Right lung (tissue), 5 donors: Measurements from ENCODE around the gene FTO. TPM values are rescaled to one million over a fixed set of nuclear protein-coding genes. Genes with fewer than 3 reads are reported as not detected.

Experiments used
- DNase-seq, 2 donors: peaks; one replicate each; pipeline ENCODE4 v3.0.0-alpha.2; 2013
- polyA plus RNA-seq, 5 donors: library from polyadenylated mRNA; unstranded; fragments of 120-200 nt; gene quantifications; one replicate each; pipeline versions ENCODE4 v1.2.1 to v1.2.3, GENCODE V29; 2013; ENCODE audit warnings: inconsistent platforms in 1 of 5, low replicate concordance in 1 of 5; ENCODE audit not compliant: insufficient read length in 5 of 5, insufficient read depth in 1 of 5

FTO gene
- polyA plus RNA-seq, 5 donors = 73.5 to 94.5 (median 92.2) TPM

DNA sequence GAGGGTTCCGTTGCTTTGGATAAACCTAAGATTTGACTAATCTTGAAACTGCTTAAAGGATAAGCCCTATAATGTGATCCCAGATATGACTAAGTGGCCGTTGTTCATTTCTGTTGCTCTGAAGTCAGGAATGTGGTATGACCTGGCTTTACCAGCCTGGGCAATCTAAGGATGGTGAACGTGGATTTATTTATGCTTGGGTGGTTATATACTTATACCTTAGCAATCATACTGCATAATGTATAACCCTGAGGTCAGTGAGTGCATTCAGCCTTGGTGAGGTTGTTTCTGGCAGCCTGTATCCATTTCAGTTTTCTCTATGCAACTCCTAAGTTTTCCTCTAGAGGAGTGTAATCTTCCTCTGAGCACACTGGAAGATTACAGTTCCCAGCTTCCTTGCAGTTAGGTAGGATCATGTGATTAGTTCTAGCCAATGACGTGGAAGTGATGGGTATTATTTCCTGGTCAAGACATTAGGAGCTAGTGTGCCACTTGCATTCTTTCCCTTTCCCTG lies 41.9 kb downstream of the FTO start:
- DNase-seq = no peak

DNA sequence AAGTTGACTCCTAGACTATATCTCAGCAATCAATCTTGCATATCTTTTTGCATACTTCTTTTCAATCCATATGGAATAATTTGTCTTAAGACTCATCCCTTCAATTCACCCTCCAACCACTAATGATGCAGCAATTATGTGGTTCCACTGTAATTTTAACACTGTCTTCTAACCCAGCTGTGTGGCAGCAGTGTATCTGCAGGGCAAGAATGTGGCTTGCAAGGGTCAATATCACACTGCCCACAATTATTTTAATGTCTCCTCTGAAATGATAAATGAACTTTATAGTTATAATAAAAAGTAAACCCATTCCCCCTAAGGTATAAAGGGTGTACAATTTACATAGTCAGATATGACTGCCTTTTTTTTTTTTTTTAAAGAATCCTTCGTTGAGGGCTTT lies 48.6 kb downstream of the FTO start:
- DNase-seq = no peak

DNA sequence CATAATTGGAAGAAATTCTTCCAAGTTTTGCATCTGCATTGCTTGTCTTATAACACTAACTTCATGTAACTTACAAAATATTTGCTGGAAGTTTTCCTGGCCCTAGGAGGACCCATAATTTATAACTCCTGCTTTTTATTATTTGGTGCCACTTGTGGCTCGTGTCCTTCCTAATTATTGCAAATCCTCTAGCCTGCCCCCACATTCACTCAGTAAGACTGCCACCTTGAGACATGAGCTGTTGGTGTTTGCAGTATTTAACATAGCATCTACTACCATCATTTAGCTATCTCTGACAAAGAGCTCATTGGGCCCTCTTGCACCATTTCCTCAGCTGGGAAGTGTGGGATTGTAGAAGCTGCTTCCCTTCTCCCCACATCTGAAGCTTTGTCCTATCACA lies 49.5 kb downstream of the FTO start:
- DNase-seq = no peak

DNA sequence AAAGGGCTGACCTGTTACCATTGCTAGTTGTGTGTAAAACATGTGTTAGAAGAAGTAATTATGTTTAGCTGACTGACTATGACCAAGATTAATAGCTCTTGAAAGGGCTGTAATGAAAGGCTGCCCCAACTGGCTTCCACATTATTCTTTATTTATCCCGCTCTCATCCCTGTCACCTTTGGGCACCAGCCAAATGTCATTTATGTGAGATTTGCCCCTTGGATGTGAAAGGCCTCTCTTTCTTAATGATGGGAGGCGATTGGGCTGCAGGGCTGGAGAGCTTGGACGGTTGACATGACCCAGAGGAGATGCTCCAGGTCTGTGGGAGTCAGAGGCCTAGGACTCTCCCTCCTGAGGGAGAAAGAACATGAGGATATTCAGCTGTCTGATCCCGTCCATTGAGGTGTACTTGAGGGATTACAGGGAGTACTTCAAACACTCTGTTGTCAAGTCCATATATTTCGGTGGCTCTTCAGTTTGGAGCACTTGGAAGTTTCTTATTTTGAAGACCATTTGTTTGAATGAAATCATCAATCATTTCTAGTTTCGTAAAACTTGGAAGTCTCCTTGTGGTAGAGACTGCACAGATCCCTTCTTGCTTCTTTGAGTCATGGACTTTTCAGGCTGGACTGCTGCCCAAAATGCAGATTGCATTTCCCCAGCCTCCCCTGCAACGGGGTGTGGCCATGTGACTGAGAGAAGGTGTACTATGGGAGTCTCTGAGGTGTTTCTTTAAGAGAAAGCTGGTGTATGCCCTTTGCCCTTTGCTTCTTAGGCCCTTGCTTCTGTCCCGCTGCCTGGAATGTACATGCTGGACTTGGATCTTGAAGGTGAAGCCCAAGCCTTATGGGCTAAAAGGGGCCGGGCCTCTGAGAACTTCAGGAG lies 51.3 kb downstream of the FTO start:
- no peak for DNase-seq

DNA sequence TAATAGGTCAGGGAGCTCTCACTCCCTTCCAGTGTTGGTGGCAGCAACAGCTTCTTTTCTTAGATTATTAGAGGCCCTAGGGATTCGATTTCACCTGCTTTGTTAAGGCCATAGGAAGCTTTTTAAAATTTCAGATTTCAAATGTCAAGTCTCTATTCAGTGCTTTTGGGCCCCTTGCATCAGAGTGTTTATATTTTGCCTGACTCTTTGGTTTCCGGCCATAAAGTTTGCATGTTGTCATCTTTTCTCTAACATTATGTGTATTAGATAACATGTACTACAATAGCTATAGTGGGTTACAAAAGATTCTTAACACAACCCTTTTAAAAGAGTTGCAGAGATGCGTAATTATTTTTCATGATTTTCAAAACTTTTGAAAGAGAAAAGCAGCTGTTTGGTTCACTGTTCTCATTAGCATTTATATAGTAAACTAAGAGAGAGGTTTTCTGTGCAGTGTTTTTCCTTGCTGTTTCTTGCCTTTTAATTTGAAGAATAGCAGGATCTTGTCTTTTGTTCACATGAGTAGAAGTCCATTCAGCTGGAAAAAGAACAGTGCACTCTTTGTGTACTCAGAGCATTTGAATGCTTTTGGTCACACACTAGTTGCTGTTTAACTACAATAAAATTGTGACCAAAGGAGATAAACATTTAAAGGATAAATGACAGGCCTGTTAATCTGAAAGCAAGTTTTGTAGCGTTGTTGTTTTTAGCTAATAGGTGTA lies 52.5 kb downstream of the FTO start:
- no peak for DNase-seq

DNA sequence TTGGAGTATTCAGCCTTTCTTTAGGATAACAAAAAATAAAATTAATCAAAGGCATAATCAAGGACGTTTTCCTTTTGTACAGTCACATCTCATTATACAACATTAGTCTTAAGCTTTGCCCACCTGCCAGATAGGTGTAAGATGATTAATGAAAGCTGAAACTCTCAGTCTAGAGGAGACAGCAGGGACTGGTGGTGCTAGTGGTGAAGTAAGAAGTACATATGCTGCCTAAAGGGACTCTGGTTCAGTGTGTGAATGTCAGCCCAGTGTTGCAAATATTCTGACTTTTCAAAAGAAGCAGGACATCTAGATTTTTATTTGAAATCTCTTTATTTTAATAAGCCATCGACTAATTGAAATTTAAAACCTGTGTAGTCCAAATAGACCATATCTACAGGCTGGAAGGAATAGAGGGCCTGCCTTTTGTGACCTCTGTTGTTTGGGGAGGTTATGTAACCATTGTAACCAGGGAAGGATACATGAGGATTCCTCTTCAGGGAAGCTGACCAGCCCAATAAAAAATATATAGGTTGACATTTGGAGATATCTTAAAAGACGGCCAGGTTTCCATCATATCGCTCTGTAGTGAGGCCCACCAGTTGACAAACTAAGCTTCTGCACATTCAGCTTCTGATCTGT lies 54.1 kb downstream of the FTO start:
- no peak for DNase-seq

DNA sequence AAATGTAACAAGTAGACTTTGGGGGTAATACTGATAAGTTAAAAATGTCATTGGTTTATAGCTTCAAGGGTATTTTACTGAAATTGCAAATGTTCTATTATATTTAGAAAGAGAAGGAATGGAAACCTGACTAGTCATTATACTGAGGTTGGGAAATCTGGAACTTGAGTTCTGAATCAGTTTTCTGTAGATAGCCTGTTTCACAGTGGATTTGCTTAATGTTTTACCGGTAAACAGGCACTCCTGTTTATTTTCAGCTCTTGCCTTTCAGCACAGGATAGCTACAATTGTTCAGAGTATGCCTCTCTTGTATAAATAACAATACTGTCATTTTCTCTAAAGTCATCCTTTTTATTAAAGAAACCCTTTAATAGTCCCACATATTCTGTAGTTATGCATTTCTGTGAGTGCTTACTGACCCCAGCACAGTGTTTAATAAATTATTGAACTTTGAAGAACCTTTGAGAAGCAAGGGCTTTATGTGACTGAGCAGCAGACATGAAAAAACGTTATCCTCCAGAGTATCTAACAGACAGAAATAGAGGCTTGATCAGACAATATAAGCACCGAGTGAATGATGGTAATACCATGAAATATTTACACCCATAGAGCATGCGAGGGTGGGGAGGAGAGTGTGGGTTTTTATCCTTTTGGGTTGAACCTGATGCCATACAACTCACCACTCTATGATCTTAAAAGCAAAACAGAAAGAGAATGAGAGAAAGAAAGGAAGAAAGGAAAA lies 58.2 kb downstream of the FTO start:
- DNase-seq = no peak

DNA sequence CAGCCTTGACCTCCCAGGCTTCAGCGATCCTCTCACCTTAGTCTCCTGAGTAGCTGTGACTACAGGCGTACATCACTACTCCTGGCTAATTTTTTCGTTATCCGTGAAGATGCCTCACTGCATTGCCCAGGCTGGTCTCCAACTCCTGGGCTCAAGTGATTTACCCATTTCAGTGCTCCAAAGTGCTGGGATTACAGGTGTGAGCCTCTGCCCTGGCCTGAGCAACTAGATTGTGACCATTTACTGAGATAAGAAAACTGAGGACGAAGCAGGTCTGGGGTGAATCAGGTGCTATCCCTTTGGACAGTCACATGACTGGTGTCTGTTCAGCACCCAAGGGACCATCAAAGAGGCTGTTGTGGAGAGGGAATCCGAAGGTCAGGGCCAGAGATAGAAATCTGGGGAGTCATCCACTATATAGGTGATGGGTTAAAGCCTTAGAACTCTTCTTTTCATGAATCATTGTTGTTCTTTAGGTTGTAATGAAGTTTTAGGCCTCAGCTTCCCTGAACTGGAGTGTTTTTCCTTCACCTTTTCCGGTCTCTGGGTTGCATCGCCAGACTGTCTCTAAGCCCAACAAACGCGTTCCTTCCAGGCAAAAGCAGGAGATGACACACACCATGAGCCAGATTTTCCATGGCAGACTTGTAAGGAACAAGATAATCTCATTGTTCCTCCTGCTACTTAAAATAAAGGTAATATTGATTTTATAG lies 62.5 kb downstream of the FTO start:
- DNase-seq = no peak

DNA sequence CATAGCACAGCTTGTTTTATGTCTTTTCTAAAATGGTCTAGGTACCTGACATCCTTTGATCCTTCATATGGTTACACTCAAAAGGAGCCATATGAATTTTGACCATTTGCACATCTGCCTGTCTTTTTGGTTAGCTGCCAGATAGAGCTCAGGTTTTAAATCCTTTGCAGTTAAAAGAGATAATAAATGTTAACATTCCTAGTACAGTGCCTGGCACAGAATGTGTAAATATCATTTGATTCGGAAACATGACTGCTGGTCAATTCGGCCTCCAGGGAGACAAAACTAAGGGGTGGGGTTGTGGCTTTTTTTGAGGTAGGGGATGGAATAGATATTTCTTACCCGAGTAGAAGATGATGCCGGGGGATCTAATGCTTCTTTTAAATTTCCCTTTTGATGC lies 64.2 kb downstream of the FTO start:
- DNase-seq = no peak

DNA sequence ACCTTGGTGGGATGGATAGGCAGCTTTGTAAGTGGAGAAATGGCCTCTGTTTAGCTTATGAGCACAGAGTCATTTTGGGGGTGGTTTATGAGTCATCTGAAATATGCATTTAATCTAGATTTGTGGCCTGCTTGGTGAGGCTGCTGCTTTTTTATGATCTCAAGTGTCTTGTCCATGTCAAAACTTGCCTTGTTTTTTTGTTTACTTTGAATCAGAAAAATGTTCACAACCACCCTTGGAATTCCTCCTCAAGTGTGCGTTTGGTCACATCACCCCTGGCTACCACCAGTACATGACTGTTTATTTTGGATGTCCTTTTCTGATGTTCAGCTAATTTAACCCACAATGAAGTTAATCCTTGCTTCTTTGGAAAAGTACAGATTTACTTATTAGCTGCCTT lies 64.6 kb downstream of the FTO start:
- DNase-seq = no peak

DNA sequence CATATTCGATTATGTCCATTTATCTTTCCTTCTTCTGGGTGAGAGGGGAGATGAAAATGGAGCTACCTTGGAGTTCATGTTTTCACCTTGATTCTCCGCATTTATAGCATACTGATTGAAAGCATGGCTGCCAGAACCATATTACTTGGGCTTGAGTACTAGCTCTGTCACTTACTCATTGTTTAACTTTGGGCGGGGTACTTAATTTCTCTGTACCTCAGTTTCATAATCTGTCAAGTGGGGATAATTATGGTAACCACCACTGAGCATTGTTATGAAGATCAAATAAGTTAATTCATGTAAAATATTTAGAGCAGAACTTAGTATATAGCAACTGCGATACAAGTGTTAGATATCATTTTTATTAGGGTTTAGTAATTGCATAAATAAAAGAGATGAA lies 65.2 kb downstream of the FTO start:
- no peak for DNase-seq

DNA sequence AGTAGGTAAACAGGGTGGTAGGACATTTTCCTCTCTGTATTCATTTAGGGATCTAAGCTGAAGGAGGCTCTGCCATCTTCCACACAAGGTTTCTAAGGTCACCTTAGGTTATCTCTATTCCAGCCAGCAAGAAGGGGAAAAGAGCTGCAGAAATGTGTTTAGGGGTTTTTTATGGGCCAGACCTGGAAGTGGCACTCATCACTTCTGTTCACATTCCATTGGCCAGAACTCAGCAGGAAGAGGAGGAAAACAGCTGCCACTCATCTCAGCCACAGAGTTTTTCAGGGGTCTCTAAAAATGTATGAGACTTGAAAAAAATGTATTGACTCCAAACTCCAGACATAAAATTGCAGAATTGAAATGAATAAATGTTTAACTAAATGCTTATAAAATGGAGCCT lies 65.8 kb downstream of the FTO start:
- DNase-seq = no peak

DNA sequence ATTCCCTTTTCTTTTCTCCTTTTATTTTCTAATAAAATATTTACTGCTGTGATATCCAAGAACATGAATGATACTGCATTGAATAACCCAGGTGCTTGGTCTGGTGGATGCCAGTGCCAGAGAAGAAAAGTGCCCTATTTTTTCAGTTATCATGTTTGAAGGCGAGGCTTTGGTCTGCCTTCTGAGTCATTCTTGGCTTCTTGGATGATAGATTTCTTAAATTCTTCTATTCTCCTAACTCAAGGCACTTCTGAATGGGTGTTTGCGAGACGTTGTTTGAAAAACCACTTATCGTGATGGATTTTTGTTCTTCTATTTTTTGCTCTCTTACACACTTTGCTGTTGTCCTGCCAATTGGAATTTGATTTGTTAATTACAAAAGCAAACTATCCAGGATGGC lies 66.7 kb downstream of the FTO start:
- no peak for DNase-seq

DNA sequence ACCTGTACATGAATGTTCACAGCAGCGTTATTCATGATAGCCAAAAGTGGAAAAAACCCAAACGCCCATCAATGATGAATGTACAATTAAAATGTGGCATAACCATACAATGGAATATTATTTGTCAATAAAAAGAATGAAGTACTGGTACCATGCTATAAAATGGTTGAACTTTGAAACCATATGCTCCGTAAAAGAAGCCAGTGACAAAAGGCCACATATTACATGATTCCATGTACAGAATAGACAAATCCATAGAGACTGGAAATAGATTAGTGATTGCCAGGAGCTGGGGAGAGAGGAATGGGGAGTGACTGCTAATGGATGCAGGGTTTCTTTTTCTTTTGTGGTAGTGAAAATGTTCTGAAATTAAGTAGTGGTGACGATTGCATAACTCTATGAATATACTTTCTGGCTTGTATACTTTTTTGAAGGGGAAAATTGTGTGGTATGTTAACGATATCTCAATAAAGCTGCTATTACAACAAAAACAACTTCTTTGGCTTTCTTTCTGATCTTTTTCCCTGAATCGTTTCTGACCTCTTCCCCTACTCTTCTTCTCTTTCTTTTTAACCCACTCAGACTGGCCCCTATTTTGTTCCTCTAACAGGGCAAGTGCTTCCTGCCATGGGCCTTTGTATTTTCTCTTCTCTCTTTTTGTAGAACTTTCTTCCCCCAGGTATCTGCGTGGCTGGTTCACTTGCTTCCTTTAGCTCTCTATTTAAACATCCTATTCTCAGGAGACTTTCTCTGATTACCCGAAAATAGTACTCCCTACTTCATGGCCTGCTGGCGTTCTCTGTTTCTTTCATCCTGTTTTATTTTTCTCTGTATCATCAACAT lies 67.9 kb downstream of the FTO start:
- DNase-seq = no peak

DNA sequence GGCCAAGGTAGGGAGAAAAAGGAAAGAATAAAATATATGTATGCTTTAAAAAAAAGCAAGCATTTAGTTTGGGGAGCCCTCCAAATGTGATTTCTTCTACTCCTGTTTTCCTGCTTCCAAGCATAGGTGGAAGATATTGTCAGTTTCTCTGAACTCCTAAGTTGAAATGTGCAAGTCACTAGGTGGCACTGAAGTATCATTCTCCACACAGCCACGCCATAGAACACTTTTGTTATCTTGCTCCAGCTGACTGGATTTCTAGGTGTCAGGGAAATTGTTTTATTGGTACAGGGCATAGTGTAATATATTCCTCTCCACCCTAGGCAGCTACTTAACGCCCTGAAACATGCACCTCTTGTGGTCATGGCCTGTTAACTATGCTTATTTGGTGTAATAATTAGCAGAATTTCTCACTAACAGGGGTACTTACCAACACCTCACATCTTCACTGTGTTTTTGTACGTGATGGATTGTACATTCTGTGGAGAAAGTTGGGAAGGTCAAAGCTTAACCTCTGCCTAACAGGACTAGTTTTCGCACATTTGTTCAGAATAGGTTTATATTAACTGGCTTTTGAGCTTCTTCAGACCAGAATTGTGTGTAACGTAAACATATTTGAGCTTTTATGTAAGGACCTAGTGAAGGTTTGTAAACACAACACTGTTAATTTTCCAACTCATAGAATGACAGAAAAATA lies 69.3 kb downstream of the FTO start:
- peak; percentile 51 to 58 for DNase-seq

DNA sequence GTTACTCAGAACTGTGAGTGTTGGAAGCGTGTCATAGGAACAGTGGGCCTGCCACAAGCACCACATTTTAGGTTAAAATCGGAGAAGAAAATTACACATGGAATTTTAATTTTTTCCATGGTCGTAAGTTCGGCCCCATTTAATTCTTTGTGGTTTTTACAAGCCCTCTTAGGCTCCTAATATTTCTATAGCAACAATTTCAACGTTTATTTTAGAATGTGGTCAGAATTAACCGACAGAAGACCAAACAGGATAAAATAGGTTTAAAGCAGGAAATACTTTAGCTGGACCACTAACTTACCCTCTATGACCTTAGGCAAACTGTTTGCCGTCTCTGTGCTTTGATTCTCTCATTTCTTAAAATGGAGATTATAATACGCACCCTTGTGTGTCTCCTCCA lies 69.9 kb downstream of the FTO start:
- no peak for DNase-seq

DNA sequence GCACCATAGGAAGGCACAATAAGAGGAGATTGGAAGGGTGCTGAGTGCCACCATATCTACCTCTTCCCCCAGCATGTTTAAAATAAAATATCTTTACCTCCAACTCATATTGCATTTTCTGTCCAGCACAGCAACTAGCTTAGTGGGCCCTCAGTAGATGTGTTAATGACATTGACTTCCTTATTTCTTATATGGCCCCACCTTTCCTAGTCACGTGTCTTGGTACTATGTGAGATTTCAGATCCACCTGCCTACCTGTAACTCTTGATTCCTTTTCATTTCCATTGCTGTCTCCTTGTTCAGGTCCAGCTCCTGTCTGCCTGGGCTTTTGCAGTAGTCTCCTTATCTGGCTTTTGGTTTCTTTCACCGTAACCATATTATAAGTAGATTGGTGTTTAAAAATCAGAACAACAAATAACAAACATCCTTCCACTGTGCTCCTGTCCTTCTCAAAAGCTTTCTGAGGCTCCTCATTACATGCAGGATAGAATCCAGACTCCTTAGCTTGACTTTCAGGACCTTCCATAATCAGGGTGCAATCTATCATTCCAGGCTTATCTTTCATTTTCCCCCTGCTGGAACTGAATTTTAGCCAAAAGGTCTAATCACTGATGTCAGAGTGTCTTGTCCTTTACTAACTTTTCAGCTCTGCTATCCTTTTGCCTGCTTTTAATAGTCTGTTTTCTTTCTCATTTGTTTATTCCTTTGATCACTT lies 71.3 kb downstream of the FTO start:
- DNase-seq = no peak

DNA sequence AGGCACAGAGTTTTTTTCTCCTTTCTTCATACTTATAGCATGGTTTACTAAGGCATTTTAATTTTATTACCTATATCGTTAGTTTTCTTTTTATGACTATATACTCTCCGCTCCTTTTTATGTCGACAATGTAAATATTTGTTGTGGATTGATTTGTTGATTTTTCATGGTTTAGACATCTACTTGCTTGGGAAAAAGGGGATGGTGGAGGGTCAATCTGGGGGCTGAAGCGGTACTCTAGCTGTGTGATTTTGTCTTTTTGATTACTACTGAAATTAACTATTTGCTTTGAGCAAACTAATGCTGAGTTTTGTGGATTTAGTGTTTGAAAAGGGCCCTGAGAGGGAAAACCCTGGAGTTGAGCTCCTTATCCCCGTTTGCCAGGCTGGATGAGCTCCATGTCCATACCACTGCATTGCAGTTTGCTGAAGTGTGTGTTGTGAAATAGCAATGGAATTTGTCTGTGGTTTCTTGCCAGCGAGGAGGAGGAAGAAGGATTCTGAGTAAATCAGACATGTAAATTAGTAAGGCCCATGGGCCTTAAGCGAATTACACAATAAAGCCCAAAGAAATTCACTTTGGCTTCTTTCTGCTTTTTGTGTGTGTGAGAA lies 72.0 kb downstream of the FTO start:
- peak; percentile 72 to 79 for DNase-seq
